K562 (cell line): ENCODE results near the gene KLHL18. TPM values are rescaled to one million over a fixed set of nuclear protein-coding genes. Genes with fewer than 3 reads are reported as not detected.

Experiments
- BCLAF1 ChIP-seq, 2 experiments: fragments of 450-650 bp in 1 of 2; IDR thresholded peaks; 2 replicates each; pipeline ENCODE4 v1.6.1; 2011 to 2017; ENCODE audit warnings: low read depth in 2 of 2, antibody characterized with exemption in 1 of 2, borderline replicate concordance in 1 of 2, low read length in 1 of 2, mild to moderate bottlenecking in 1 of 2, mixed read lengths in 1 of 2; ENCODE audit not compliant: control insufficient read depth in 1 of 2
- FOXM1 ChIP-seq, 2 experiments: fragments of 450-650 bp in 1 of 2; sonication (generic) in 1 of 2; formaldehyde crosslinking in 1 of 2; IDR thresholded peaks; 2 replicates each; pipeline versions ENCODE4 v1.6.1 to v1.9.0; 2017 to 2022; ENCODE audit warnings: low read depth in 2 of 2, mild to moderate bottlenecking in 2 of 2, missing genetic modification reagents in 1 of 2, moderate library complexity in 1 of 2
- FOXP4 ChIP-seq: sonication (generic); formaldehyde crosslinking; IDR thresholded peaks from 2 replicates; pipeline ENCODE4 v1.8.0; 2022; ENCODE audit warnings: mild to moderate bottlenecking, missing genetic modification reagents, borderline replicate concordance
- HMG20A ChIP-seq: fragments of 450-650 bp; formaldehyde crosslinking; conservative IDR thresholded peaks from 2 replicates; pipeline ENCODE4 v1.4.0; 2020; ENCODE audit warnings: mild to moderate bottlenecking, mixed read lengths
- MAX ChIP-seq: sonication (generic); formaldehyde crosslinking; IDR thresholded peaks from 2 replicates; pipeline ENCODE4 v1.9.0; 2022; ENCODE audit warnings: mild to moderate bottlenecking, missing genetic modification reagents
- POLR2G ChIP-seq: fragments of 200-400 bp; formaldehyde crosslinking; IDR thresholded peaks from 2 replicates; pipeline ENCODE4 v1.6.1; 2017; ENCODE audit warnings: low read depth, mild to moderate bottlenecking, antibody characterized with exemption, low read length, moderate library complexity
- RERE ChIP-seq: sonication (generic); formaldehyde crosslinking; IDR thresholded peaks from 2 replicates; pipeline ENCODE4 v1.8.0; 2023; ENCODE audit warnings: missing genetic modification reagents, mild to moderate bottlenecking, borderline replicate concordance
- SUPT5H ChIP-seq: fragments of 450-650 bp; IDR thresholded peaks from 2 replicates; pipeline ENCODE4 v1.6.1; 2016
- TEAD2 ChIP-seq: fragments of 450-650 bp; IDR thresholded peaks from 2 replicates; pipeline ENCODE4 v1.6.1; 2016; ENCODE audit warnings: missing genetic modification characterization, control low read depth, missing compliant biosample characterization
- ZFP30 ChIP-seq: fragments of 250-450 bp; sonication (Bioruptor Pico); IDR thresholded peaks from 2 replicates; pipeline ENCODE4 v1.8.0; 2022; ENCODE audit warnings: moderate library complexity, mild to moderate bottlenecking, inconsistent platforms, borderline replicate concordance
- ZHX1 ChIP-seq: fragments of 150-350 bp; conservative IDR thresholded peaks from 2 replicates; pipeline ENCODE4 v1.6.1; 2014; ENCODE audit warnings: low read length
- ZNF57 ChIP-seq: fragments of 450-650 bp; formaldehyde crosslinking; IDR thresholded peaks from 2 replicates; pipeline ENCODE4 v1.4.0; 2020; ENCODE audit warnings: mild to moderate bottlenecking, moderate library complexity
- polyA plus RNA-seq, 8 experiments: library from polyadenylated mRNA; depleted of rRNA in 4 of 8; stranded (reverse) in 5 of 8; unstranded in 3 of 8; fragments of >200 nt; fragmentation: Nextera tagmentation in 2 of 8; fragmentation: Illumina TruSeq in 1 of 8; extraction: Ambion mirVana in 2 of 8; extraction: Trizol in 1 of 8; gene quantifications; 2 replicates each; pipeline versions ENCODE4 v1.2.1 to v1.2.3, GENCODE V29; 2011 to 2014; ENCODE audit warnings: inconsistent platforms in 1 of 8, missing spikeins in 1 of 8
- total RNA-seq, 7 experiments: library from RNA; depleted of rRNA in 6 of 7; stranded (reverse); fragments of >200 nt in 6 of 7; fragmentation: Illumina TruSeq in 2 of 7; extraction: Trizol in 2 of 7; gene quantifications; 2 replicates each; pipeline versions ENCODE4 v1.2.1 to v1.2.3, GENCODE V29; 2011 to 2021; ENCODE audit warnings: low replicate concordance in 1 of 7

Gene KLHL18
- total and polyA plus RNA-seq, 9 of the 15 experiments (the other 6 are each of a cell fraction or from before 2014, with no cell fraction given): 26.7 to 97.5 (median 48.7) TPM

GRCh38 chr3:47315069-47315647 is 32.4 kb downstream of the KLHL18 start (continued):
- peak; percentile 95 for TF ChIP-seq FOXM1 (IDR thresholded peaks at IDR 0.05; ENCODE audit: low read depth)
- TF ChIP-seq FOXM1 (CRISPR knock-in tag; IDR thresholded peaks at IDR 0.05; ENCODE audit: low read depth): 0 out of 2 replicates have a peak, but pooled peaks have one; percentile 15
- TF ChIP-seq BCLAF1 (IDR thresholded peaks at IDR 0.05; ENCODE audit: borderline replicate concordance in 1 of 2, control insufficient read depth in 1 of 2, low read depth in 2 of 2, low read length in 1 of 2): no peak
- TF ChIP-seq ZFP30: no peak
- no peak for TF ChIP-seq FOXP4 (CRISPR knock-in tag)
- TF ChIP-seq RERE (CRISPR knock-in tag): no peak
- no peak for TF ChIP-seq ZNF57 (CRISPR knock-in tag)
- no peak for TF ChIP-seq TEAD2
- no peak for TF ChIP-seq SUPT5H
- TF ChIP-seq HMG20A (CRISPR knock-in tag): no peak
- no peak for TF ChIP-seq POLR2G
- TF ChIP-seq MAX (CRISPR knock-in tag): no peak
- no peak for TF ChIP-seq ZHX1
